ENCODE measurements around the gene TMEM18.

Gene TMEM18

GRCh38 chr2:628651-629050 is 48.6 kb downstream of the TMEM18 start:
- Histone ChIP-seq H3K27ac (no peak overlapping the region), H3K36me3 (no peaks in the 10 kb centered on the region), H3K27me3 (no peaks in the 10 kb centered on the region), H4K20me1 (no peaks in the 10 kb centered on the region), H3K4me1 (peaks cover 0 to 4% (median under 1%) of the 10 kb centered on the region in 10 experiments; a peak in 9 of 20 replicates), H3K9ac (no peak overlapping the region), H3K4me3 (no peak overlapping the region), H3K9me3 (replicated peaks in 1 of 11) (no peaks in the 10 kb centered on the region; a peak in 1 of 22 replicates), H3K4me2 (no peak overlapping the region)
- TF ChIP-seq Cebpa-rat (IDR thresholded peaks at IDR 0.05) = no peak

DNA sequence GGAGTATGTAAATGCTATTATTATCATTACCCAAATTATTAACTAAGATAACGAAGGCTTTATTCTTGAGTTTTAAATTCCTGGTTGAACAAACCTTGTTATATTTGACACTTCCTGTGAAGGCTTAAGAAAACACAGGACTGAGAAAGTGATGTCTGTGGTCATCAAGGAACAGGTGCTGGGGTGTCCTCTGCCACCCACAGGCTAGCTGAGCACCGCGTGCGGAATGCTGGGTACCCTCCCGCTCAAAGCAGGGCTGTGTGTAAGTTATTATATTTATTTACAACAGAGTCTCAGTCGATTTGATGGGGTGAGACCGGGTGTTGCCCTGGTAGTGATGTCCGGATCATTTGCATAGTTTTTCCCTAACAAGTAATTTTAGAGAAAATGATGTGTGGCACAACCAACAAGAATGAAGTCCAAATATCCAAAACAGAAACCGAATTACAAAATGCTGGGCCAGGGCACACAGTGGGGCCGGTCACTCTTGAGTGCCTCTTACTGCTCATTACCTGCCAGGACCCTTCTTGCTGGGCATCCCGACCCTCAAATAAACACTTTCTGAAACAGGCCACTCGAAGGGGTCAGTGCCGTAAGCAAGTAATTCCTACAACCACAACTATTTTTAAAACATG is 49.2 kb downstream of the TMEM18 start:
- Histone ChIP-seq H3K4me1 (no peaks in the 10 kb centered on the region; a peak in 1 of 20 replicates), H3K27me3 (no peaks in the 10 kb centered on the region), H4K20me1 (no peaks in the 10 kb centered on the region), H3K36me3 (no peaks in the 10 kb centered on the region), H3K9me3 (replicated peaks in 1 of 11) (no peaks in the 10 kb centered on the region; a peak in 1 of 22 replicates), H3K9ac (no peak overlapping the region), H3K27ac (no peak overlapping the region), H3K4me2 (no peak overlapping the region), H3K4me3 (no peak overlapping the region)
- TF ChIP-seq Cebpa-rat (IDR thresholded peaks at IDR 0.05) = no peak

GRCh38 chr2:627340-627709 is 49.9 kb downstream of the TMEM18 start:
- Histone ChIP-seq H4K20me1 (no peaks in the 10 kb centered on the region), H3K4me3 (no peak overlapping the region)
- TF ChIP-seq Cebpa-rat (IDR thresholded peaks at IDR 0.05) = no peak

DNA sequence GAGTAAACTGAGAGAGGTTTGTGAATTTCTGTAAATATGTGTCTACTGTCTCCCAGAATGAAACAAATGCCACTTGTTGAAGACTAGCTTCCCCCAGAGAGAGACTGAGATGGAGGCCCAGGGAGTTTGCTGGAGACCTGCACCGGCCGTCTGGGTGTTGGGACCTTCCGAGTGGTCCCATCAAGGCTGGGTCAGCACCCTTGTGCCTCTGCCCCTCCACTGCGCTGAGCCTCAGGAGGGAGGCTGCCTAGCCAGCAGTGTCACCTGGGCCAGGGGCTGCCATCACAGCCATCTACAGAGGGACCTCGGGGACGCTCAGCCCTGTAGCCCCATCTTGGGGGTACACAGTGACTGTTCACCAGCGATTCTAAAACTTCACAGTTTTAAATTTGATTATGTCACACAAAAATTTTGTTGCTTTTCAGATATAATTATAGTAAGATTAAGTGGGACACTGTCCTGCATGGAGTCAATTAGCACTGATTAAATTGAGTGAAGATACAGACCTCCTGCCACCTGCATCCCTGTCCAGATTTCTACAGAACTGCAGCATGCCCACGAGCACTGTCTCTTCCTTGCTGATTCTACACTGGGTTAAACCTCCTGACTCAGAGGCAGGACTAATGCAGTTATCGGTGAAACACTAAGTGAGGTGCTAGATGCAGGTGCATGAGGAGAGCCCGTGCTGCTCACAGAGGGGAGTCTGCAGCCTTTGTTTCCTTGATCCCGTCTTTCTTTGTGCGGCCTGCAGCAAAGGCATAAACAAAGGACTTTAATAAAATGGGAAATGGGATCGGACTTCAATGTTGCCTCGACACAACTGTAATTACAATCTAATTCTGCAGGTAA is 50.5 kb downstream of the TMEM18 start:
- TF ChIP-seq Cebpa-rat (IDR thresholded peaks at IDR 0.05) = no peak
- Histone ChIP-seq H3K4me2 (no peak overlapping the region), H3K27ac (no peak overlapping the region), H3K4me1 (no peaks in the 10 kb centered on the region; a peak in 1 of 20 replicates), H3K27me3 (no peaks in the 10 kb centered on the region), H4K20me1 (no peaks in the 10 kb centered on the region), H3K36me3 (no peaks in the 10 kb centered on the region), H3K4me3 (no peak overlapping the region), H3K9me3 (replicated peaks in 1 of 11) (peaks cover 0 to 1% (median 0%) of the 10 kb centered on the region in 11 experiments; a peak in 2 of 22 replicates), H3K9ac (no peak overlapping the region)

More at GRCh38 chr2:627340-627709, 49.9 kb downstream of the TMEM18 start:
- no peaks in the 10 kb centered on the region; a peak in 1 of 20 replicates for H3K4me1 ChIP-seq
- no peak overlapping the region for H3K27ac ChIP-seq
- no peaks in the 10 kb centered on the region for H3K36me3 ChIP-seq
- H3K27me3 ChIP-seq = no peaks in the 10 kb centered on the region
- H3K9ac ChIP-seq = no peak overlapping the region
- no peaks in the 10 kb centered on the region; a peak in 1 of 22 replicates for H3K9me3 ChIP-seq (replicated peaks in 1 of 11)
- H3K4me2 ChIP-seq = no peak overlapping the region

- Histone ChIP-seq H3K36me3 (no peaks in the 10 kb centered on the region), H3K9me3 (replicated peaks in 1 of 11) (peaks cover 0 to 12% (median 6%) of the 10 kb centered on the region in 11 experiments; a peak in 13 of 22 replicates), H3K27me3 (no peaks in the 10 kb centered on the region), H3K27ac (no peak overlapping the region), H4K20me1 (no peaks in the 10 kb centered on the region), H3K4me3 (no peak overlapping the region), H3K4me1 (no peaks in the 10 kb centered on the region; a peak in 1 of 20 replicates), H3K4me2 (no peak overlapping the region), H3K9ac (no peak overlapping the region)
- TF ChIP-seq Cebpa-rat (IDR thresholded peaks at IDR 0.05) = no peak
Observed at GRCh38 chr2:625415-626333, 51.5 kb downstream of the TMEM18 start.

DNA sequence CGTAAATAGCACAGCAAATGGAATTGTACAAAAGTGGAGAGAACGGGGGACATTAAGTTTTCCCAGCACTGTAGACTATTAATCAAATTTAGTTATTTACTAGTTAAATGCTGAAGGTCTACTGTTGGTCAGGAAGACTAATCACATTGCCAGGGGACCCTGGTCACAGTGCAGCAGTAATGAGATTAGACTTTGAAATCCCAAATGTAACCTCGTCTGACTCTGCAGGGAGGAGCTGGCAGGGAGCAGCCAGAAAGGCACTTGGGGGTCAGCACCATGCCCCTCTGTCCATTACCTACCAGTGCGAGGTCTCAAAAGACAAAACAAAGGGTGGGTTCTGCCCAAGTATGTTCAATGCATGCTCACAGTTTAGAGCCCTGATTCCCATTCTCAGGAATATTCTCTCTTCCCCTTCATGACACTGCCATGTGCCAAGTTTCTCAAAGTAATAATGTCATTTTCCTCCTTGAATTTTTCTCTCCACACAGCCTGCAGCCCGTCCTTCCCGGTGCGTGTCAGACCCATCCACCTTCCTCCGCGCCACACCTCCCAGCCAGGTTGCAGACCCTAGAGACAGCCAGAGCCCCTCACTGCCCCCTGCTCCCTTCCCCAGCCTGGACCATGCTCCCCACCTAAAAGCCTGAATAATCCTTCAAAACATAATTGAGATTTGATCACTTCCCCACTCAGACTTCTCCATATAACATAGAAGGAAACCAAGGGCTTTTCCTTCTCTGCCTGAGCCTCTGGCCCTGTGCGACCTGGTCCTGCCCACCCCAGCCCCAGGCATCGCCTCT is 52.5 kb downstream of the TMEM18 start:
- no peaks in the 10 kb centered on the region; a peak in 1 of 20 replicates for H3K4me1 ChIP-seq
- no peaks in the 10 kb centered on the region for H3K27me3 ChIP-seq
- no peak overlapping the region for H3K27ac ChIP-seq
- H3K4me3 ChIP-seq = no peak overlapping the region
- H3K36me3 ChIP-seq = no peaks in the 10 kb centered on the region
- TF ChIP-seq Cebpa-rat (IDR thresholded peaks at IDR 0.05) = no peak
- peaks cover 0 to 15% (median 8%) of the 10 kb centered on the region in 11 experiments; a peak in 13 of 22 replicates for H3K9me3 ChIP-seq (replicated peaks in 1 of 11)
- no peaks in the 10 kb centered on the region for H4K20me1 ChIP-seq
- H3K9ac ChIP-seq = no peak overlapping the region
- no peak overlapping the region for H3K4me2 ChIP-seq

GRCh38 chr2:624096-624495 is 53.1 kb downstream of the TMEM18 start:
- H3K4me2 ChIP-seq = no peak overlapping the region
- H3K36me3 ChIP-seq = no peaks in the 10 kb centered on the region
- H4K20me1 ChIP-seq = no peaks in the 10 kb centered on the region
- H3K4me1 ChIP-seq = no peaks in the 10 kb centered on the region; a peak in 1 of 20 replicates
- H3K4me3 ChIP-seq = no peak overlapping the region
- H3K27ac ChIP-seq = no peak overlapping the region
- peaks cover 0 to 16% (median 8%) of the 10 kb centered on the region in 11 experiments; a peak in 13 of 22 replicates for H3K9me3 ChIP-seq (replicated peaks in 1 of 11)
- no peak overlapping the region for H3K9ac ChIP-seq
- no peaks in the 10 kb centered on the region for H3K27me3 ChIP-seq
- TF ChIP-seq Cebpa-rat (IDR thresholded peaks at IDR 0.05) = no peak

DNA sequence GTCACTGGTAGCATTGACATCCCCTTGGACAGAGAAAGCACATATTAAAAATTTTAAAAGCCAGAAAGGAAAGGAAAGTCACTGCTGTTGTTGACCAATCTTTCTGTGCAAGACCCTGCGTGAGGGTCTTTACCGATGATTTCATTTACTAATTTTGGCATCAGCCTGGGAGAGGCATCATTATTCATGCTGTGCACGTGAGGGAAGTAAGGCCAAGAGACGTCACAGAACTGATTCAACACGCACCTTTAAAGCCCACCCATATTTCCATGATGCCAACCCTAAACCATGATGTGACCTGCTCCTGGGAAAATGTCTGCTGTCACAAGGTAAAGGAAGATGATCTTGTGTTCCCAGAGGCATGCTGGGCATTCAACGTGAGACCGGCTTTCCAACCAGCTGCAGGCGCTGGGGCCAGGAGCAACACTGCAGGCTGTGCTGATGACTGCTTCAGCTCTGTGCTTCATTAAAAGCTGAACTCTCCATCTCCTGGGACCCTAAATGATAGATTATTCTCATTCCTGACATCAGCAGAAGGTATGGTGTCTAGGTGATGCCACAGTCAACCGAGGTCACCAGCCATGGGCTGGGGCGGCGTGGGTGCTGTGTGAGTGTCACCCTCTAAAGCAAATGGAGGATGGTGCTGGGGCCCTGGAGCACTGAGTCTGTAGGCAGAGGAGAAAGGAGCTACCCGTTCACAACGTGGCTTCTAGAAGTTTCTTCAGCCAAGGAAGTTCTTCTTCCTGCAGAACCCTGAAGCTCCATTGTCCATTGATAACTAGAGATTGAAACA is 53.9 kb downstream of the TMEM18 start:
- Histone ChIP-seq H3K4me1 (no peaks in the 10 kb centered on the region), H3K9me3 (replicated peaks in 1 of 11) (peaks cover 3 to 24% (median 13%) of the 10 kb centered on the region in 11 experiments; a peak in 19 of 22 replicates), H4K20me1 (no peaks in the 10 kb centered on the region), H3K27me3 (no peaks in the 10 kb centered on the region), H3K4me2 (no peak overlapping the region), H3K36me3 (no peaks in the 10 kb centered on the region), H3K9ac (no peak overlapping the region), H3K4me3 (no peak overlapping the region), H3K27ac (no peak overlapping the region)
- no peak for TF ChIP-seq Cebpa-rat (IDR thresholded peaks at IDR 0.05)
